ENCODE measurements around the gene IFITM10.
"Not testable (repeated sequence)": the region's sequence is repeated elsewhere in the genome, so short reads cannot be mapped to it uniquely, and the experiment has no call there.

DNA sequence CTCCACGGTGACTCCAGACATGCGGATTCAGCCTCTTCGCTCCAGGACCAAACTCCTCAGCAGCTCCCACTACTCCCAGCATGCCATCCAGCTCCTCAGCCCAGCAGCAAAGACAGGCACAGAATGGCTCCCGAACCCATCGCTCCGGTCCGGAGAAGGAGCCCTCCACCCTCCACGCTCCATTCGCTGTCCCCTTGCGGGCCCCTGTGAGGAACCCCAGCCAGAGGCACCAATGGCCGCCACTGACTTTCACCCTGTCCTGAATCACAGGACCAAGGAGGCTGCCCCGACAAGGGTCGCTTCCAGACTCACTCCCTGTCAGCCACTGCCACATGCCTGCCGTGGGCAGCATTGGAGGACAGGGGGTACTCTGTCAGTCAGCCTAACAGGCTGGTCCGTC, 64.2 kb downstream of the IFITM10 start:
- TF ChIP-seq, protein P1, sequence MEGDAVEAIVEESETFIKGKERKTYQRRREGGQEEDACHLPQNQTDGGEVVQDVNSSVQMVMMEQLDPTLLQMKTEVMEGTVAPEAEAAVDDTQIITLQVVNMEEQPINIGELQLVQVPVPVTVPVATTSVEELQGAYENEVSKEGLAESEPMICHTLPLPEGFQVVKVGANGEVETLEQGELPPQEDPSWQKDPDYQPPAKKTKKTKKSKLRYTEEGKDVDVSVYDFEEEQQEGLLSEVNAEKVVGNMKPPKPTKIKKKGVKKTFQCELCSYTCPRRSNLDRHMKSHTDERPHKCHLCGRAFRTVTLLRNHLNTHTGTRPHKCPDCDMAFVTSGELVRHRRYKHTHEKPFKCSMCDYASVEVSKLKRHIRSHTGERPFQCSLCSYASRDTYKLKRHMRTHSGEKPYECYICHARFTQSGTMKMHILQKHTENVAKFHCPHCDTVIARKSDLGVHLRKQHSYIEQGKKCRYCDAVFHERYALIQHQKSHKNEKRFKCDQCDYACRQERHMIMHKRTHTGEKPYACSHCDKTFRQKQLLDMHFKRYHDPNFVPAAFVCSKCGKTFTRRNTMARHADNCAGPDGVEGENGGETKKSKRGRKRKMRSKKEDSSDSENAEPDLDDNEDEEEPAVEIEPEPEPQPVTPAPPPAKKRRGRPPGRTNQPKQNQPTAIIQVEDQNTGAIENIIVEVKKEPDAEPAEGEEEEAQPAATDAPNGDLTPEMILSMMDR (conservative IDR thresholded peaks at IDR 0.05 in 1 of 2, IDR thresholded peaks at IDR 0.05 in 1 of 2; ENCODE audit: low read depth in 1 of 2, low read length in 2 of 2): not testable (repeated sequence)
- TF ChIP-seq EZH2 (IDR thresholded peaks at IDR 0.05; ENCODE audit: low read length, missing control alignments): not testable (repeated sequence)

Measured in fibroblast of lung (primary cell).